Neural cell (in vitro differentiated cells): ENCODE measurements around the gene EYS. TPM values are rescaled to one million over a fixed set of nuclear protein-coding genes. Genes with fewer than 3 reads are reported as not detected.

Experiments used
- H2AFZ ChIP-seq: fragments of 200-600, 300-800 bp; sonication (generic), shearing (Covaris generic); 2 replicates; pipeline ENCODE4 v1.6.0; 2014; ENCODE audit warnings: low read depth, mild to moderate bottlenecking, antibody characterized with exemption, low read length, moderate library complexity
- H3F3A ChIP-seq: fragments of 200-600 bp; shearing (Covaris generic); 2 replicates; pipeline ENCODE4 v1.6.1; 2016; ENCODE audit warnings: mild to moderate bottlenecking, moderate library complexity, mixed read lengths, antibody characterized with exemption, low read length; ENCODE audit not compliant: insufficient read depth, poor library complexity, severe bottlenecking
- H3K27ac ChIP-seq: fragments of 200-600, 300-800 bp; sonication (generic), shearing (Covaris generic); 2 replicates; pipeline ENCODE4 v1.5.1; 2014; ENCODE audit warnings: mild to moderate bottlenecking, low read length, moderate library complexity
- H3K27me3 ChIP-seq: fragments of 300-800, 200-600 bp; sonication (generic), shearing (Covaris generic); 2 replicates; pipeline ENCODE4 v1.6.0; 2014; ENCODE audit warnings: mild to moderate bottlenecking, low read depth, low read length, moderate library complexity; ENCODE audit not compliant: insufficient read depth
- H3K36me3 ChIP-seq: fragments of 300-800, 200-600 bp; sonication (generic), shearing (Covaris generic); 2 replicates; pipeline ENCODE4 v1.5.1; 2014; ENCODE audit warnings: mild to moderate bottlenecking, antibody characterized with exemption, low read length, moderate library complexity; ENCODE audit not compliant: insufficient read depth
- H3K4me2 ChIP-seq: fragments of 300-800, 200-600 bp; sonication (generic), shearing (Covaris generic); 2 replicates; pipeline ENCODE4 v1.6.0; 2014; ENCODE audit warnings: mild to moderate bottlenecking, low read length
- H3K4me3 ChIP-seq: fragments of 300-800, 200-600 bp; sonication (generic), shearing (Covaris generic); 2 replicates; pipeline ENCODE4 v1.5.1; 2014; ENCODE audit warnings: mild to moderate bottlenecking, low read length, moderate library complexity
- H3K79me2 ChIP-seq: fragments of 200-600 bp; shearing (Covaris generic); replicated peaks from 2 replicates; pipeline ENCODE4 v1.6.0; 2014; ENCODE audit warnings: mild to moderate bottlenecking, low read length, moderate library complexity; ENCODE audit not compliant: insufficient read depth
- H3K9ac ChIP-seq: fragments of 300-800, 200-600 bp; sonication (generic), shearing (Covaris generic); 2 replicates; pipeline ENCODE4 v1.6.1; 2016; ENCODE audit warnings: mild to moderate bottlenecking, low read length, mixed read lengths
- H3K9me2 ChIP-seq: fragments of 200-600 bp; shearing (Covaris generic); 2 replicates; pipeline ENCODE4 v1.6.1; 2016; ENCODE audit warnings: mild to moderate bottlenecking, low read length, mixed read lengths; ENCODE audit not compliant: insufficient read depth
- H3K9me3 ChIP-seq: fragments of 200-600, 300-800 bp; sonication (generic), shearing (Covaris generic); 2 replicates; pipeline ENCODE4 v1.6.1; 2016; ENCODE audit warnings: mild to moderate bottlenecking, mixed run types, low read length, moderate library complexity, mixed read lengths
- H4K20me1 ChIP-seq: fragments of 200-600 bp; shearing (Covaris generic); 2 replicates; pipeline ENCODE4 v1.6.1; 2016; ENCODE audit warnings: mild to moderate bottlenecking, mixed run types; ENCODE audit not compliant: insufficient read depth
- CTCF ChIP-seq: fragments of 450-650 bp; IDR thresholded peaks from 2 replicates; pipeline ENCODE4 v1.5.1; 2014; ENCODE audit warnings: antibody characterized with exemption, mild to moderate bottlenecking, moderate library complexity; ENCODE audit not compliant: poor library complexity, severe bottlenecking
- EP300 ChIP-seq: fragments of 450-650 bp; conservative IDR thresholded peaks from 2 replicates; pipeline ENCODE4 v1.6.1; 2014; ENCODE audit warnings: antibody characterized with exemption, mild to moderate bottlenecking, moderate library complexity; ENCODE audit not compliant: poor library complexity, severe bottlenecking
- EZH2 ChIP-seq: fragments of 200-600, 300-800 bp; shearing (Covaris generic), sonication (generic); IDR thresholded peaks from 2 replicates; pipeline ENCODE4 v1.6.1; 2014; ENCODE audit warnings: antibody characterized with exemption, low read length, borderline replicate concordance, mild to moderate bottlenecking; ENCODE audit not compliant: insufficient read depth, poor library complexity, severe bottlenecking
- MXI1 ChIP-seq: fragments of 450-650 bp; conservative IDR thresholded peaks from 2 replicates; pipeline ENCODE4 v1.6.1; 2014; ENCODE audit warnings: antibody characterized with exemption, mild to moderate bottlenecking; ENCODE audit not compliant: poor library complexity, severe bottlenecking
- POLR2AphosphoS5 ChIP-seq: IDR thresholded peaks from 2 replicates; pipeline ENCODE4 v1.6.1; 2012
- RAD21 ChIP-seq: fragments of 450-650 bp; conservative IDR thresholded peaks from 2 replicates; pipeline ENCODE4 v1.6.1; 2014; ENCODE audit warnings: antibody characterized with exemption, mild to moderate bottlenecking, moderate library complexity
- REST ChIP-seq: IDR thresholded peaks from 2 replicates; pipeline ENCODE4 v1.6.1; 2012; ENCODE audit warnings: borderline replicate concordance
- SMC3 ChIP-seq: fragments of 450-650 bp; conservative IDR thresholded peaks from 2 replicates; pipeline ENCODE4 v1.6.1; 2014; ENCODE audit warnings: antibody characterized with exemption, mild to moderate bottlenecking, moderate library complexity; ENCODE audit not compliant: poor library complexity
- TAF1 ChIP-seq: IDR thresholded peaks from 2 replicates; pipeline ENCODE4 v1.6.1; 2012; ENCODE audit warnings: low read depth
- polyA plus RNA-seq: library from polyadenylated mRNA; depleted of rRNA; stranded (reverse); fragments of >200 nt; gene quantifications from 2 replicates; pipeline ENCODE4 v1.2.3, GENCODE V29; 2014

Gene EYS
- polyA plus RNA-seq, 1 donor from 2014 or later = 0.38 TPM

- H3F3A ChIP-seq = no peaks in the 10 kb centered on the region
- no peaks in the 10 kb centered on the region for H3K9me2 ChIP-seq
- H3K27me3 ChIP-seq = no peaks in the 10 kb centered on the region
- no peak overlapping the region for H3K9ac ChIP-seq
- no peaks in the 10 kb centered on the region for H3K79me2 ChIP-seq
- H3K4me2 ChIP-seq = no peak overlapping the region
- H2AFZ ChIP-seq = no peak overlapping the region
- TF ChIP-seq POLR2AphosphoS5 = no peak
- TF ChIP-seq TAF1 = no peak
- no peak for TF ChIP-seq SMC3
- no peak for TF ChIP-seq CTCF
- no peak for TF ChIP-seq RAD21
- TF ChIP-seq EZH2 = no peak
- TF ChIP-seq MXI1 = no peak
- TF ChIP-seq EP300 = no peak
- TF ChIP-seq REST = no peak
- no peak overlapping the region for H3K4me3 ChIP-seq
- no peaks in the 10 kb centered on the region for H3K9me3 ChIP-seq
- no peak overlapping the region for H3K27ac ChIP-seq
- H3K36me3 ChIP-seq = no peaks in the 10 kb centered on the region
- no peaks in the 10 kb centered on the region for H4K20me1 ChIP-seq
Measured at GRCh38 chr6:65148839-65149238, 558.2 kb downstream of the EYS start.

GRCh38 chr6:65135567-65135966 lies 571.5 kb downstream of the EYS start:
- Histone ChIP-seq H4K20me1 (no peaks in the 10 kb centered on the region), H3F3A (no peaks in the 10 kb centered on the region), H3K9me3 (no peaks in the 10 kb centered on the region), H3K9me2 (no peaks in the 10 kb centered on the region), H3K79me2 (no peaks in the 10 kb centered on the region), H3K4me3 (no peak overlapping the region), H2AFZ (no peak overlapping the region), H3K36me3 (no peaks in the 10 kb centered on the region), H3K27me3 (no peaks in the 10 kb centered on the region), H3K4me2 (no peak overlapping the region), H3K9ac (no peak overlapping the region), H3K27ac (no peak overlapping the region)
- TF ChIP-seq EP300 (no peak), REST (no peak), SMC3 (no peak), CTCF (no peak)
